HepG2 (cell line): Measurements from ENCODE around the gene TMEM143. TPM values are rescaled to one million over a fixed set of nuclear protein-coding genes. Genes with fewer than 3 reads are reported as not detected.

Experiments
- FOSL2 ChIP-seq: sonication (generic); formaldehyde crosslinking; IDR thresholded peaks from 2 replicates; pipeline ENCODE4 v1.4.0; 2020; ENCODE audit warnings: missing genetic modification reagents
- FUBP1 ChIP-seq: sonication (generic); formaldehyde crosslinking; IDR thresholded peaks from 2 replicates; pipeline ENCODE4 v1.5.1; 2020; ENCODE audit warnings: missing genetic modification reagents, mild to moderate bottlenecking, borderline replicate concordance
- NBN ChIP-seq: fragments of 450-650 bp; conservative IDR thresholded peaks from 2 replicates; pipeline ENCODE4 v1.6.1; 2017
- TBX2 ChIP-seq: sonication (generic); formaldehyde crosslinking; IDR thresholded peaks from 2 replicates; pipeline ENCODE4 v1.5.0; 2020; ENCODE audit warnings: missing genetic modification reagents, mild to moderate bottlenecking, borderline replicate concordance
- ZNF407 ChIP-seq: sonication (generic); formaldehyde crosslinking; IDR thresholded peaks from one replicate; pipeline ENCODE4 v1.5.1; 2020; ENCODE audit warnings: mild to moderate bottlenecking, missing genetic modification reagents; ENCODE audit errors: not compliant biosample characterization
- ZNF605 ChIP-seq: sonication (generic); formaldehyde crosslinking; IDR thresholded peaks from 2 replicates; pipeline ENCODE4 v1.8.0; 2022; ENCODE audit warnings: mild to moderate bottlenecking, missing genetic modification reagents
- ZNF652 ChIP-seq: IDR thresholded peaks from 2 replicates; pipeline ENCODE4 v1.6.1; 2016; ENCODE audit warnings: low read depth, borderline replicate concordance
- ZSCAN30 ChIP-seq: sonication (generic); formaldehyde crosslinking; IDR thresholded peaks from 2 replicates; pipeline ENCODE4 v1.5.0; 2020; ENCODE audit warnings: mild to moderate bottlenecking, missing genetic modification reagents
- polyA plus RNA-seq, 8 experiments: library from polyadenylated mRNA; depleted of rRNA in 3 of 8; stranded (reverse) in 7 of 8; unstranded in 1 of 8; fragments of >200 nt; fragmentation: Illumina TruSeq in 4 of 8; extraction: Trizol in 4 of 8; gene quantifications; 2 replicates each; pipeline versions ENCODE4 v1.2.1 to v1.2.3, GENCODE V29; 2011 to 2016; ENCODE audit warnings: low read depth in 4 of 8, missing spikeins in 1 of 8, mixed read lengths in 1 of 8; ENCODE audit not compliant: insufficient read depth in 1 of 8
- total RNA-seq, 5 experiments: library from RNA; depleted of rRNA; stranded (reverse); fragments of >200 nt; fragmentation: Illumina TruSeq; extraction: Trizol; gene quantifications; 2 replicates each; pipeline ENCODE4 v1.2.3, GENCODE V29; 2016; ENCODE audit warnings: low read depth in 1 of 5
- TF ChIP-seq, protein P1 (sequence below): sonication (generic); formaldehyde crosslinking; IDR thresholded peaks from 2 replicates; pipeline ENCODE4 v1.4.0; 2020; ENCODE audit warnings: mild to moderate bottlenecking, missing genetic modification reagents

TMEM143 gene
- total and polyA plus RNA-seq, 2 of the 13 experiments (the other 11 are each of a cell fraction or from before 2014, with no cell fraction given) = 7.7 to 11.3 TPM

- TF ChIP-seq FUBP1 (no peak), ZSCAN30 (no peak), ZNF605 (CRISPR knock-in tag) (peak; percentile 84; the same call in 1 of the 2 replicates), FOSL2 (no peak), ZNF652 (no peak), NBN (no peak), TBX2 (CRISPR knock-in tag) (no peak), ZNF407 (peak; percentile 85)
- TF ChIP-seq, protein P1, sequence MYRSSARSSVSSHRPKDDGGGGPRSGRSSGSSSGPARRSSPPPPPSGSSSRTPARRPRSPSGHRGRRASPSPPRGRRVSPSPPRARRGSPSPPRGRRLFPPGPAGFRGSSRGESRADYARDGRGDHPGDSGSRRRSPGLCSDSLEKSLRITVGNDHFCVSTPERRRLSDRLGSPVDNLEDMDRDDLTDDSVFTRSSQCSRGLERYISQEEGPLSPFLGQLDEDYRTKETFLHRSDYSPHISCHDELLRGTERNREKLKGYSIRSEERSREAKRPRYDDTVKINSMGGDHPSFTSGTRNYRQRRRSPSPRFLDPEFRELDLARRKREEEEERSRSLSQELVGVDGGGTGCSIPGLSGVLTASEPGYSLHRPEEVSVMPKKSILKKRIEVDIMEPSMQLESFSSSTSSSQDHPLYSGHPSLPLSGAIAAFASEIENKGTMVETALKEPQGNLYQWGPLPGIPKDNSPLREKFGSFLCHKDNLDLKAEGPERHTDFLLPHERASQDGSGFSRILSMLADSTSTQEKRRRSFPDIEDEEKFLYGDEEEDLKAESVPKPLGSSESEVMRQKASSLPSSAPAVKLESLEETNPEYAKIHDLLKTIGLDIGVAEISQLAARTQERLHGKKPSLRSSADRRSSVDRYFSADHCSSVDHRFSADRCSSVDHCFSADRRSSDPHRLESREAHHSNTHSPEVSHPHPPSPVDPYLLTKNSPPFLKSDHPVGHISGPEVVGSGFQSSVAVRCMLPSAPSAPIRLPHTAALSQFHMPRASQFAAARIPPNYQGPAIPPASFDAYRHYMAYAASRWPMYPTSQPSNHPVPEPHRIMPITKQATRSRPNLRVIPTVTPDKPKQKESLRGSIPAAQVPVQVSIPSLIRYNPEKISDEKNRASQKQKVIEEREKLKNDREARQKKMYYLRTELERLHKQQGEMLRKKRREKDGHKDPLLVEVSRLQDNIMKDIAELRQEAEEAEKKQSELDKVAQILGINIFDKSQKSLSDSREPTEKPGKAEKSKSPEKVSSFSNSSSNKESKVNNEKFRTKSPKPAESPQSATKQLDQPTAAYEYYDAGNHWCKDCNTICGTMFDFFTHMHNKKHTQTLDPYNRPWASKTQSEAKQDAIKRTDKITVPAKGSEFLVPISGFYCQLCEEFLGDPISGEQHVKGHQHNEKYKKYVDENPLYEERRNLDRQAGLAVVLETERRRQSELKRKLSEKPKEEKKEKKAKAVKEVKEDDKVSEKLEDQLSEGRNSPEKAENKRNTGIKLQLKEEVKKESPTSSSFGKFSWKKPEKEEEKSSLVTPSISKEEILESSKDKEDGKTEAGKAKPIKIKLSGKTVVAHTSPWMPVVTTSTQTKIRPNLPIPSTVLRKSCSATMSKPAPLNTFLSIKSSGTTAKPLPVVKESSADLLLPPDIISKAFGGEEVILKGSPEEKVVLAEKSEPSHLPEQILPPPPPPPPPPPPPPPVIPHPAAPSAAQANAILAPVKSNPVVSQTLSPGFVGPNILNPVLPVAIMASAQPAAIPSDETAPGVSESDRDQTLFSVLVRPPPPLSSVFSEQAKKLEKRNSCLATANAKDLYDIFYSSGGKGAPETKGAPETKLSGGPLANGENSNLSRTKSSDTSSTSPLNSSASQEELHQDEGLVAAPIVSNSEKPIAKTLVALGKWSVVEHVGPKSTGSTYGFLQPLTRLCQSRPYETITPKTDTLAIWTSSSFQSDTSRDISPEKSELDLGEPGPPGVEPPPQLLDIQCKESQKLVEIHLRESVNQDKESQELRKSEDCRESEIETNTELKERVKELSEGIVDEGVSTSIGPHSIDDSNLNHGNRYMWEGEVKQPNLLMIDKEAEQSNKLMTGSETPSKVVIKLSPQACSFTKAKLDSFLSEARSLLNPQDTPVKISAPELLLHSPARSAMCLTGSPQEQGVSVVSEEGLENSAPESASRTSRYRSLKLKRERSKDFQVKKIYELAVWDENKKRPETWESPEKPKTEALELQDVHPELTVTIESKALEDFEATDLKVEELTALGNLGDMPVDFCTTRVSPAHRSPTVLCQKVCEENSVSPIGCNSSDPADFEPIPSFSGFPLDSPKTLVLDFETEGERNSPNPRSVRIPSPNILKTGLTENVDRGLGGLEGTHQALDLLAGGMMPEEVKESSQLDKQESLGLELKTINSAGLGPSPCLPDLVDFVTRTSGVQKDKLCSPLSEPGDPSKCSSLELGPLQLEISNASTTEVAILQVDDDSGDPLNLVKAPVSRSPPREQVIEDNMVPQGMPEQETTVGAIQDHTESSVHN (CRISPR knock-in tag) = no peak
Observed at GRCh38 chr19:48391100-48392005, 27.6 kb upstream of the TMEM143 start, which contains the start of gene KDELR1 (continued).
